HG03108 (cell line): ENCODE measurements around the gene ATP5F1E.

Experiments
- ATAC-seq: cut with Tn5 transposase; IDR thresholded peaks from one replicate; pipeline ENCODE4 v1.9.1; 2021; ENCODE audit warnings: moderate library complexity; ENCODE audit not compliant: unreplicated experiment

The ATP5F1E gene

GRCh38 chr20:59006864-59007664 is 25.1 kb downstream of the ATP5F1E start, which contains the start of gene CTSZ:
Gene CTSZ, minus strand, starts transcription at chr20:59007254. Its CDS starts 126 bp downstream, at chr20:59007128.
- no peak for ATAC-seq

- no peak for ATAC-seq
Measured at GRCh38 chr20:59006167-59006863, 25.8 kb downstream of the ATP5F1E start.

- no peak for ATAC-seq
Measured at GRCh38 chr20:59005523-59006166, 26.5 kb downstream of the ATP5F1E start.

- ATAC-seq = peak; percentile 64
Measured at GRCh38 chr20:59004763-59005522, 27.2 kb downstream of the ATP5F1E start.

GRCh38 chr20:59004493-59004762 is 27.7 kb downstream of the ATP5F1E start:
- no peak for ATAC-seq

GRCh38 chr20:59003836-59004492 is 28.2 kb downstream of the ATP5F1E start:
- no peak for ATAC-seq

- no peak for ATAC-seq
Measured at GRCh38 chr20:59002874-59003399, 29.2 kb downstream of the ATP5F1E start.

GRCh38 chr20:59002388-59002787 is 29.7 kb downstream of the ATP5F1E start:
- ATAC-seq = no peak

GRCh38 chr20:59001449-59002171 is 30.5 kb downstream of the ATP5F1E start:
- no peak for ATAC-seq

GRCh38 chr20:59001068-59001448 is 31.1 kb downstream of the ATP5F1E start:
- ATAC-seq = no peak

- ATAC-seq = no peak
Measured at GRCh38 chr20:59000326-59000725, 31.8 kb downstream of the ATP5F1E start.

- ATAC-seq = no peak
Measured at GRCh38 chr20:58998656-58999055, 33.5 kb downstream of the ATP5F1E start.

- ATAC-seq = no peak
Measured at GRCh38 chr20:58997141-58997770, 34.9 kb downstream of the ATP5F1E start.

GRCh38 chr20:58996226-58996611 is 35.9 kb downstream of the ATP5F1E start:
- ATAC-seq = no peak

- no peak for ATAC-seq
Measured at GRCh38 chr20:58995461-58996225, 36.5 kb downstream of the ATP5F1E start.

- no peak for ATAC-seq
Measured at GRCh38 chr20:58994390-58995159, 37.6 kb downstream of the ATP5F1E start.

GRCh38 chr20:58993332-58994248 is 38.5 kb downstream of the ATP5F1E start:
- no peak for ATAC-seq
